Lung (tissue), 12 donors: ENCODE measurements around the gene RAB7B. TPM values are rescaled to one million over a fixed set of nuclear protein-coding genes. Genes with fewer than 3 reads are reported as not detected.

ENCODE experiments used
- ATAC-seq: fragments of 200-7000 bp; cut with Tn5 transposase; one replicate; pipeline ENCODE4 v1.9.1; 2020; ENCODE audit warnings: moderate number of reproducible peaks; ENCODE audit not compliant: insufficient read depth, low FRiP score
- DNase-seq, 3 donors: peaks; one replicate each; pipeline ENCODE4 v3.0.0-alpha.2; 2013 to 2017
- H3K27ac ChIP-seq, 2 donors: one replicate each; pipeline ENCODE4 v1.5.1; 2013; ENCODE audit warnings: mild to moderate bottlenecking in 2 of 2, moderate library complexity in 2 of 2, control low read depth in 1 of 2, inconsistent platforms in 1 of 2, low read depth in 1 of 2, low read length in 1 of 2
- H3K27me3 ChIP-seq, 3 donors: one replicate each; pipeline ENCODE4 v1.5.1; 2013; ENCODE audit warnings: low read length in 2 of 3; ENCODE audit not compliant: control insufficient read depth in 3 of 3, insufficient read depth in 3 of 3
- H3K36me3 ChIP-seq, 4 donors: one replicate each; pipeline ENCODE4 v1.5.1; 2013; ENCODE audit warnings: low read length in 4 of 4, mild to moderate bottlenecking in 1 of 4, moderate library complexity in 1 of 4; ENCODE audit not compliant: control insufficient read depth in 4 of 4, insufficient read depth in 4 of 4
- H3K4me1 ChIP-seq, 5 donors: one replicate each; pipeline ENCODE4 v1.5.1; 2013; ENCODE audit warnings: low read length in 5 of 5, mild to moderate bottlenecking in 2 of 5, moderate library complexity in 1 of 5; ENCODE audit not compliant: control insufficient read depth in 5 of 5, insufficient read depth in 5 of 5
- H3K4me3 ChIP-seq: one replicate; pipeline ENCODE4 v1.5.1; 2013; ENCODE audit warnings: mild to moderate bottlenecking, control low read depth, moderate library complexity
- H3K9ac ChIP-seq, 2 donors: one replicate each; pipeline ENCODE4 v1.5.1; 2013; ENCODE audit warnings: low read length in 2 of 2, control low read depth in 1 of 2; ENCODE audit not compliant: insufficient read depth in 1 of 2
- H3K9me3 ChIP-seq, 4 donors: one replicate each; pipeline ENCODE4 v1.5.1; 2013; ENCODE audit warnings: low read length in 3 of 4, mild to moderate bottlenecking in 1 of 4, moderate library complexity in 1 of 4; ENCODE audit not compliant: control insufficient read depth in 4 of 4, insufficient read depth in 3 of 4
- WGBS, 2 donors: extraction: QIAGEN DNeasy Blood & Tissue Kit; methylation state at CpG; one replicate each; pipeline ENCODE4 v1.1.7; 2013; 5-methylcytosine and 5-hydroxymethylcytosine counted together
- polyA plus RNA-seq, 2 donors: library from polyadenylated mRNA; stranded (reverse); fragments of 200-250 nt; gene quantifications; one replicate each; pipeline ENCODE4 v1.2.1, GENCODE V29; 2013
- total RNA-seq, 2 donors: library from RNA; depleted of rRNA in 1 of 2; stranded (reverse); fragments of >200 nt in 1 of 2; gene quantifications; one replicate each; pipeline ENCODE4 v1.2.1, GENCODE V29; 2014 to 2021
- TF ChIP-seq, protein P1 (sequence below): IDR thresholded peaks from 2 replicates; pipeline ENCODE4 v1.5.1; 2012; ENCODE audit warnings: mild to moderate bottlenecking; ENCODE audit errors: control extremely low read depth, extremely low read depth
- donor health status: control.
- donor health status: control.
- donor health status: Bipolar disorder and iron deficiency.
- donor health status: healthy.
- donor health status: DM: yes; HTN: yes; CAD: no.

Gene RAB7B
- total and polyA plus RNA-seq, 4 donors: 3.4 to 16.2 (median 4.4) TPM

DNA sequence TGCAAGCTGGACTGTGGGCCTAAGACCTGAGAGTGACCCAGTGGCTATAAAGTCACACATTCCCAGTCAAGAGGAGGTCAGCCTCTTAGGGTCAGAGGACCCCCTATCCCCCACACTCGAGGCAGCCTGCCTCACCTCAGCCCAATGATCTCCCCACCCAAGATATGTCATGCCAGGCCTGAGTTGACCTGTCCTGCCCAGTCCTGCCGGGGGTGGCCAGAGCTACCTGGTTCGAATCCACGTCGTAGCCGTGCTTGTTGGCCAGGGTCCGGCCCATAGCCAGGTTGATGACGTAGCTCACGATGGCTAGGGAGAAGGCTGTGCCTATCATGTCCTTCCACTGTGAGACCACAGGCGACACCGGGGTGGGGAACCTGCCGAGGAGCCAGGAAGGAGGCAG, 75.5 kb downstream of the RAB7B start:
- no peak overlapping the region for H3K4me3 ChIP-seq
- DNase-seq (no peak), ATAC-seq (no peak)
- TF ChIP-seq, protein P1, sequence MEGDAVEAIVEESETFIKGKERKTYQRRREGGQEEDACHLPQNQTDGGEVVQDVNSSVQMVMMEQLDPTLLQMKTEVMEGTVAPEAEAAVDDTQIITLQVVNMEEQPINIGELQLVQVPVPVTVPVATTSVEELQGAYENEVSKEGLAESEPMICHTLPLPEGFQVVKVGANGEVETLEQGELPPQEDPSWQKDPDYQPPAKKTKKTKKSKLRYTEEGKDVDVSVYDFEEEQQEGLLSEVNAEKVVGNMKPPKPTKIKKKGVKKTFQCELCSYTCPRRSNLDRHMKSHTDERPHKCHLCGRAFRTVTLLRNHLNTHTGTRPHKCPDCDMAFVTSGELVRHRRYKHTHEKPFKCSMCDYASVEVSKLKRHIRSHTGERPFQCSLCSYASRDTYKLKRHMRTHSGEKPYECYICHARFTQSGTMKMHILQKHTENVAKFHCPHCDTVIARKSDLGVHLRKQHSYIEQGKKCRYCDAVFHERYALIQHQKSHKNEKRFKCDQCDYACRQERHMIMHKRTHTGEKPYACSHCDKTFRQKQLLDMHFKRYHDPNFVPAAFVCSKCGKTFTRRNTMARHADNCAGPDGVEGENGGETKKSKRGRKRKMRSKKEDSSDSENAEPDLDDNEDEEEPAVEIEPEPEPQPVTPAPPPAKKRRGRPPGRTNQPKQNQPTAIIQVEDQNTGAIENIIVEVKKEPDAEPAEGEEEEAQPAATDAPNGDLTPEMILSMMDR: no peak
- H3K4me1 ChIP-seq: peaks cover 0 to 4% (median 0%) of the 10 kb centered on the region in 5 donors
- H3K9me3 ChIP-seq: no peaks in the 10 kb centered on the region
- no peaks in the 10 kb centered on the region for H3K27me3 ChIP-seq
- no peak overlapping the region for H3K9ac ChIP-seq
- no peak overlapping the region for H3K27ac ChIP-seq
- no peaks in the 10 kb centered on the region for H3K36me3 ChIP-seq
- 96 to 97% methylated on average over 12 of the region's 12 CpGs for WGBS, 2 donors

DNA sequence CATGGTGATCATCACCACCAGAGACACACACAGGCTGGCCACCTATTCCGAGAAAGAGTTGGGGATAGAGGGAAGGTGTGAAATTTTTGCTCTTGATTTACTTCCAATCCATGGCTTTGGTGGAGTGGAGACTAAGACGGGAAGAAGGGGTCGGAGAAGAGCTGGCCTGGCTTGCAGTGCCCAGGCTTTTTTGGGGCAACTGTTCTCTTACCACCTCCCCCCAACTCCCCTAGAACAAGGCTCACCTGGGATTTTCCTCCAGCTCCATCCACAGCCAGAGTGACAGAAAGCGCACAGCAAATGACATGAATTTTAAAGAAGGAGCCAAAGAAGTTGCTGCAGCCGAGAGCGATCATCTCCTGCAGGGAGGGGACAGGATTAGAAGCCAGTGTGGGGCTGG, 75.9 kb downstream of the RAB7B start:
- Histone ChIP-seq H3K4me1 (peaks cover 0 to 4% (median 0%) of the 10 kb centered on the region in 5 donors), H3K27me3 (no peaks in the 10 kb centered on the region), H3K4me3 (no peak overlapping the region), H3K36me3 (no peaks in the 10 kb centered on the region), H3K9me3 (no peaks in the 10 kb centered on the region), H3K27ac (no peak overlapping the region), H3K9ac (no peak overlapping the region)
- DNase-seq: no peak
- TF ChIP-seq, protein P1: no peak
- 93 to 99% methylated on average over 6 of the region's 6 CpGs for WGBS, 2 donors
- no peak for ATAC-seq

Other genes with a start within 250 kb of the RAB7B start
- 10 to 100 TPM; 11.4 to 19.5 TPM for gene RAB29, start 227.9 kb downstream of the RAB7B start, total RNA-seq
- 10 to 100 TPM in 1 of 2 donors, 1 to 10 TPM in 1; 8.7 to 20.0 TPM for gene RAB29, start 227.9 kb downstream of the RAB7B start, polyA plus RNA-seq
- gene SLC41A1, start 190.2 kb downstream of the RAB7B start, total RNA-seq: 10 to 100 TPM; 25.5 to 26.9 TPM
- 10 to 100 TPM; 11.8 to 19.3 TPM for gene SLC41A1, start 190.2 kb downstream of the RAB7B start, polyA plus RNA-seq
- under 1 TPM; 0.28 to 0.48 TPM for gene PM20D1, start 153.3 kb downstream of the RAB7B start, total RNA-seq
- gene PM20D1, start 153.3 kb downstream of the RAB7B start, polyA plus RNA-seq: under 1 TPM in 1 of 2 donors, not detected in 1; 0.06 TPM
- gene SLC26A9, start 59.9 kb downstream of the RAB7B start, total RNA-seq: 10 to 100 TPM in 1 of 2 donors, under 1 TPM in 1; 0.14 to 30.3 TPM
- 10 to 100 TPM; 14.2 to 17.3 TPM for gene SLC26A9, start 59.9 kb downstream of the RAB7B start, polyA plus RNA-seq
- gene CTSE, start 20.5 kb upstream of the RAB7B start, total RNA-seq: 100 to 1,000 TPM in 1 of 2 donors, 10 to 100 TPM in 1; 14.6 to 189 TPM
- 100 to 1,000 TPM in 1 of 2 donors, 10 to 100 TPM in 1; 67.9 to 124 TPM for gene CTSE, start 20.5 kb upstream of the RAB7B start, polyA plus RNA-seq
- gene RHEX, start 49.8 kb upstream of the RAB7B start, total RNA-seq: 1 to 10 TPM in 1 of 2 donors, under 1 TPM in 1; 0.57 to 7.4 TPM
- gene RHEX, start 49.8 kb upstream of the RAB7B start, polyA plus RNA-seq: 1 to 10 TPM in 1 of 2 donors, under 1 TPM in 1; 0.63 to 1.9 TPM
- gene AVPR1B, start 114.0 kb upstream of the RAB7B start, total RNA-seq: not detected
- not detected for gene AVPR1B, start 114.0 kb upstream of the RAB7B start, polyA plus RNA-seq
- gene FAM72A, start 199.4 kb upstream of the RAB7B start, total RNA-seq: 1 to 10 TPM; 3.1 to 5.6 TPM
- 1 to 10 TPM; 2.3 to 4.1 TPM for gene FAM72A, start 199.4 kb upstream of the RAB7B start, polyA plus RNA-seq
- 10 to 100 TPM; 73.5 to 99.2 TPM for gene SRGAP2, start 200.1 kb upstream of the RAB7B start, total RNA-seq
- 10 to 100 TPM; 14.9 to 36.4 TPM for gene SRGAP2, start 200.1 kb upstream of the RAB7B start, polyA plus RNA-seq